Measurements from ENCODE around the gene MAPK4.
"Not testable (repeated sequence)": the region's sequence is repeated elsewhere in the genome, so short reads cannot be mapped to it uniquely, and the experiment has no call there.

The MAPK4 gene

DNA sequence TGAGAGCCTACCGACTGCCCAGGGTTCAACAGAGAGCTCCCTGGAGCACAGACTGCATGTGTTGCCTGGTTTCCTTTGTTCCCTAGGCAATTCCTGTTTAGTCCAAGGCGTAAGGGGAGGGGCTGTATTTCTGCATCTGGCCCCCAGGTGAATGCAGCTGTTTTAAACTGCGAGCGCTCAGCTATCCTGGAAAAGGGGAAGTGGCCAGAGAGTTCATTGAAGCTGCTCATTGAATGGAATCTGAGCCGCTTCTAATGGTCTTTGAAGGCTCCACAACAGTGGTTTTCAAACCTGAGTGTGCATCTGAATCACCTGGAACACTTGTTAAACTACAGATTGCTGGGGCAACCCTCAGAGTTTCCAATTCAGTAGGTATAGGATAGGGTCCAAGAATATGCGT is 18.1 kb downstream of the MAPK4 start:
- DNase-seq (ENCODE audit: low read depth): no peak

DNA sequence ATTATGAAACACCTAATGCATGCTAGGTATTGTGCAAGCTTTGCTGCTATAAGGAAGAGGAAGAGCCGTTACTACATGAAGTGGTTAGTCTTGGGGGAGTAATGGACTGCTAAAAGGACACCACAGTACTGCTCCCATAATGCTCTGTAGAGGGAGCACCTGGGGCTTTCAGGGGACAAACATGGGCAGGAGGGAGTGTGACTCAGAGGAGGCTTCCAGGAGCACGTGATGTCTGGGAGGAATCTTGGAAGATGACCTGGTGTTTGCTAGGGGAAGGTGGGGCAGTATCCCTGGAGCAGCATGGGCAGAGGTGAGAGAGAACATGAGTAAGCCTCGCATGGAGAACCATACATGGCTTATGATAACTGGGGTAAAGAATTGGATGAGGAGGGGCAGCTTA is 18.8 kb downstream of the MAPK4 start:
- DNase-seq (ENCODE audit: low read depth): no peak

DNA sequence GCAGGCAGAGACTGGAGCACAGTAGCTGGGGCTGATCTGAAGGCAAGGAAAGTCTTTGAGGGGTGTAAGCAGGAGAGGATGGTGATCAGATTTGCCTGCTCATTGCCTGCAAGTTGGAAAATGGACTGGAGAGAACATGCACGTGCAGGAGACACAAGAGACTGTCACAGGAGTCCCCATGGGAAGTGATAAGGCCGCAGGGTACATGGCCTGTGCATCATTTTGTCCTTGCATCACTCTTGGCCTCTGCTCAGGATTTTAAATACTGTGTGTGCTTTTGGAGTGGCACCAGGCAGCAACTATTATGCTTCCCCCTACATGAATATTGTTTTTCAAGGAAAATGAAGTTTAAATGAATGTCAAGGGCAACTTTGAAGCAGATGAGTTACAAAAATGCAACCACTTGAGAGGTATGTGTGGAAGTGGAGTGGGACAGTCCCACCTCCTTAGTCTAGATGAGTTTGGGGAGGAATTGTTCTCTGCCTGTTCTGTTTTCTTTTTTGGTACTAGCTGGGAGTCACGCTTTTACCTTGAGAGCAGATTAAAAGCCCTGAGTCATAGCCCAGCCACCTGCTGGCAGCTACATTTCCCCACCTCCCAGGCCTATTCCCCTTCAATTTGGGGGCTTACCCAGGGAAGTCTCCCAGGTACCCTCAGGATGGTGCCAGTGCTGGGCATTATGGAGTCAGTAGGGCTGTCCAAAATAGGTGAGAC is 19.3 kb downstream of the MAPK4 start:
- no peak for DNase-seq (ENCODE audit: low read depth)

DNA sequence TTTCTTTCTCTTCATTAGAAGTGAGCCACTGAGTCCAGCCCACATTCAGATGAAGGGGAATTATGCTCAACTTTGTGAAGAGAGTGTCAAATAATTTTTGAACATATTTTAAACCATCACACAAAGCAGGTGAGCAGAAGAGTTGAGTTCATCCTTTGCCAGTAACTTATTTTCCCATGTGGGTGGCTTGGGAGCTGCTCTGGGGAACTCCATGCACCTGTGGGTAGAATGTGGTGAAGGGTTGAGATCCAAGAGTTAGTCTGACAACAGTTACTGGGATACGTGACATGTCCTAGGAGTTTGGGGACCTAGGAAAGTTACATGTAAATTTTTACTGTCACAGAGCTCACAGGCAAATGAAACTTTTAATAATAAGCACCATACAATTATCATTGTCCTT is 21.6 kb downstream of the MAPK4 start:
- DNase-seq (ENCODE audit: low read depth): no peak

DNA sequence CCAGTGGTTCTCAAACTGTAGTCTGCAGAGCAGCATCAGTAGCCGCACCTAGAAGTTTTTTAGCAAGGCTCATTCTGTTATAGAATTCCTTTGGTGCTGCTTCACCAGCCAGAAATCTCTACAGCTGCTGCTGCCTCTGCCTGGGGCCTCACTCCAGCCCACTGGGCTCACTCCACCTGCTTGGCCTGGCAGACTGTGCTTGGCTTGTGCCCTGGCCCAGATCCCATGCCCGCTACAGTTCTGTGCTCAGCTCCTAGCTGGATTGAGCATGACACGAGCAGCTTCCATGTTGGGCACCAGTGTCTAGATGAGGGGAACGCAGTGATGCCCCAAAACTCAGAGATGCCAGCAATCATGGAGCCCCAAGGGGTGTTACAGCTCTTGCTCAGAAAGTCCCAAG is 22.6 kb downstream of the MAPK4 start:
- DNase-seq (ENCODE audit: low read depth): no peak

DNA sequence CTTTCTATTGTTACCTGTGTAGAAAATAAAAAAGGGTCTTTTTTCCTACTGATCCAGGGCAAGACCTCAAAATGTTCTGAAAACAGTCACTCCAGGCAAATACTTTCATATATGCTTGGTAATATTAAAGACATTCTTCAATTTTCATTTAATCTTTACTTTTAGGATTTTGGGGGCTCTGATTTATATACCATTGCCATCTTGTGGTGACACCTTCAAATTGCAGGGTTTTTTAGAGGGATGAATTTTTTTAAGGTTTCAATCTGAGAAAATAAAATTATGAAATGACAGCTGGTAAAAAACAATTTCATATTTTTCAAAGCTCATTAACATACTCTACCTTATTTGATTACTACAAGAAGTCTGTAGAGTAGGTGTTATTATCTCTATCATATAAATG is 26.8 kb downstream of the MAPK4 start:
- no peak for DNase-seq (ENCODE audit: low read depth)

DNA sequence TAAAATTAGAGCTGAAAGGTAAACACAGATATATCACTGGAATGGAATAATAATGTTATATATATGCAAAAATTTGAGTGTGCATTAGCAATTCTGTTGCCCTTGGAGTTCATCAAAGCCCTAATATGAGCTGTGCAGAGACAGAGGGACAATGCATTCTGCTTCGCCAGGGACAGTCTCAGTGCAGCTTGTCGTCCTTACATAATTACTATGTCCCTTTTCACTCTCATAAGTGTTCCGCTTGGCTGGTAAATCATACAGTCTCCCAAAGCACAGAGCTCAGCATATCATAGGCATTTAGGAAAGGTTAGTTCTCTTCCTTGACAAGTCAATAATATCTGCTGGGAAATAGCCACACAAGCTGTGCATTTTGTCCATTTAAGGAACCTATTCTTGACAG is 30.7 kb downstream of the MAPK4 start:
- no peak for DNase-seq (ENCODE audit: low read depth)

DNA sequence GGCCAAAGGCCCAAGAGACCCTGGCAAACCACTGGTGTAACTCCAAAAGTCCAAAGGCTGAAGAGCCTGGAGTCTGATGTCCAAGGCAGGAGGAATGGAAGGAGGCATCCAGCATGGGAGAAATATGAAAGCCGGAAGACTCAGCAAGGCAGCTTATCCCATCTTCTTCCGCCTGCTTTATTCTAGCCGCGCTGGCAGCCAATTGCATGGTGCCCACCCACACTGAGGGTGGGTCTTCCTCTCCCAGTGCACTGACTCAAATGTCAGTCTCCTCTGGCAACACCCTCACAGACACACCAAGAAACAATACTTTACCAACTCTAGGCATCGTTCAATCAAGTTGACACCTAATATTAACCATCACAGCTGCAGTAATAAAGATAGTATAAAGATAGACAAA is 34.1 kb downstream of the MAPK4 start:
- no peak for DNase-seq (ENCODE audit: low read depth)

DNA sequence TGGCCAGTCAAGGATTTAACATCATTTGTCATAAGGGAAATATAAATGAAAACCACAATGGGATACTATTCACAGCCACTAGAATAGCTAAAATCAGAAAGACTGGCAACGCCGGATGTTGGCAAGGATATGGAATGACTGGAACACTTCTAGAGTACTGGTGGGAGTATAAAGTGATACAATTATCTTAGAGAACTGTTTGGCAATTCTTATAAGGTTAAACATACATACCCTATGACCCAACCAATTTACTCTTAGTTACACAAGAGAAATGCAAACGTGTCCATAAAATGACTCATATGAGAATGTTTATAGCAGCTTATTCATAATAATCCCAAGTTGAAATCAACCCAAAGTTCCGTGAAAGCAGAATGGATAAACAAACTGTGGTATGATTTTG is 35.1 kb downstream of the MAPK4 start:
- DNase-seq (ENCODE audit: low read depth): no peak

DNA sequence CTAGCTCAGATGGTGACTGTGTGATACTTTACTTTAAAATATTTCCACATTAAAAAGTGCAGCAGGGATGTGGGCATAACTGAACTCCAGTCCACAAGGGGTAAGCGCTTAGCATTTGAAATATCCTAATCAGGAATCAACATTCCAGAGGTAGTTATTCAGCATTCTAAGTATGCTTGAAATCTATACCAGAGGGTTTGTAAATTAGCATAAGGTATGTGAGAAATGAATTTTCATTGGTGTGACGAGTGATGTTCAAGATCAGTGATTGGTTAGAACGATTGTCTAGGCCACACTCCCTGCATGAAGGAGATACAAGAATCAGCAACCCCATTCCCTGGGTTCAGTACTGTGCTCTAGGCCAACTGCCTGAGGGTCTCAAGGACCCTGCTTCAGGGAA is 42.6 kb downstream of the MAPK4 start:
- no peak for DNase-seq (ENCODE audit: low read depth)

DNA sequence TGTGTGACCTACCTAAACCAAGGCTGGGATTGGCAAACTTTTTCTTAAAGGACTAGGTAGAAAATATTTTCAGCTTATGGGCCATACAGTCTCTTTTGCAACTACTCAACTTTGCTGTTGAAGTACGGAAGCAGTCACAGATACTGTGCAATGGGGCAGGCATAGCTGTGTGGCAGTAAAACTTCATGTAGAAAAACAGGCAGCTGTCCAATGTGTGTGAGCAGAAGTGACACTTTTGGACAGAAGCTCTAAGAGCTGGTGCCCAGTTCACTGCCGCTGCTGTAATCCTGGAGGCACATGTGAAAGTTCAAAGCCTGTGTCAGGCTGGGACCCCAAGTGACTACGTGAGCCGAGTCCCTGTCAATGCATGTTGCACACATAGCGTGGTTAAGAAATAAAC is 46.7 kb downstream of the MAPK4 start:
- DNase-seq (ENCODE audit: low read depth): no peak

DNA sequence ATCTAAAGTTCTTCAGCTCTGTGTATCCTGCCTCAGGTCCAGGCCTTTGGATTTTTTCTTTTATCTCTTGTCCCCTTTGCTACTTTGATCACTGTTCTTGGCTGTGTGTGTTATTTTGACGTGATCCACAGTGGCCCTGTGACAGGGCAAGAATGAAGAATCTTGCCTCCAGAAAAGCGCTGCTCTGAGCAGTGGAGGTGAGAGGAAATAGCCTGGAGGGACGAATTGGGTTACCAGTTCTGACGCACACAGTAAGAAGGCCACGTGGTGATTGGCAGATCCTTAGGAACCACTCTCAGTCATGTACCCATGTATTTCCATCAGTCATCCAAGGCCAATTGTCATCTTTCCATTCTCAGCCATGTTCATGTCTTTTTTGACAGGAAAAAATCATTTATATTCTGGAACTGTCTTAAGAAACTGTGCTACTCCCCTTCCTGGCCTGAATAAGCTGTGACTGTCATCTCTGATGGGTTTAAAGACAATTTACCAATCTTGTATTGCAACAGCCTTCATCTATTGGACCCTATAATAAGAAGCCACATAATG is 47.6 kb downstream of the MAPK4 start:
- DNase-seq (ENCODE audit: low read depth): no peak

DNA sequence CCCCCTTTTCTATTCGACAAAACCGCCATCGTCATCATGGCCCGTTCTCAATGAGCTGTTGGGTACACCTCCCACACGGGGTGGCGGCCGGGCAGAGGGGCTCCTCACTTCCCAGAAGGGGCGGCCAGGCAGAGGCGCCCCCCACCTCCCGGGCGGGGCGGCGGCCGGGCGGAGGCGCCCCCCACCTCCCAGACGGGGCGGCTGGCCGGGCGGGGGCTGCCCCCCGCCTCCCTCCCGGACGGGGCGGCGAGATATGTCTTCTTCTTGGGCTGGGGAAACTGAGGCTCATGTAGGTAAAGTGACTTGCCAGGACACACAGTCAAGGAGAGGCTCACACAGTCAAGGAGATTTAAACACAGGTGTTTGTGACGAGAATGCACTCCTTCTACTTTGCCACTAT is 49.3 kb downstream of the MAPK4 start:
- DNase-seq (ENCODE audit: low read depth): not testable (repeated sequence)

DNA sequence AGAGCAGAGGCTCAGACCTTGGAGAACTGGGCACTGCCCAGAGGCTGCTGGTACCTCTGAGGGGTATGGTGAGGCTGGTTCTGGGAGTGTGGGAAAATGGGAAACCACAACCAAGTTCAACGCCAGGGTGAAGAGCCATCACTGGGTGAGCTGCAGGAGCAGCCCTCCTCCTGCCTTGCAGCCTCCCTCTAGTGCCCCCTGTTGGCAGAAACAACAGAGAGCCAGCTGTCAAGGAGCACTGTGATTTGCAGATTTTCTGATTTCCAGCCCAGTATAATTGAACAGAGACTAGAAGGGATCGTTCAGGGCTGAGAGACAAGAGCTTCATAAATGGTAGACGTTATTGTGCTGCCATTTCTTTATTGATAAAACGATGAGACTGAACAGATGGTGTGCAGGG is 50.5 kb downstream of the MAPK4 start:
- DNase-seq (ENCODE audit: low read depth): no peak

DNA sequence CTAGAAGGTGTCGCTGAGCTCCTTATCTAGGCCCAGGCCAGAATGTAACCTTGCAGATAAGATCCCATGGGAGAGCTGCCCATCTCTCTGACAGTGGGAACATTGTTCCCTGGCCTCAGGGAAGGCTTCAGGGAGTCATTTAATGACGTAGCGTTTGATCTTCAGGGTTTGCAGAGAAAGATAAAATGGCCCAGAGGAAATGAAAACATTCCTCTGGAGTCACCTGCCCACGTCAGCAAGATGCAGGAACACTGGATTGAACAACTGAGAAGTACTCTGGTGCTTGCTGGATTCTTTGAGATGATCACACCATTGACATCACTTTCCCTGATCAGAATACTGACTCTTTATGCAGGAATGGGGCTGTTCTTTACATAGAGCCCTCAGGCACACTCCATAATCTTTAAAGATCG is 51.6 kb downstream of the MAPK4 start:
- DNase-seq (ENCODE audit: low read depth): no peak

DNA sequence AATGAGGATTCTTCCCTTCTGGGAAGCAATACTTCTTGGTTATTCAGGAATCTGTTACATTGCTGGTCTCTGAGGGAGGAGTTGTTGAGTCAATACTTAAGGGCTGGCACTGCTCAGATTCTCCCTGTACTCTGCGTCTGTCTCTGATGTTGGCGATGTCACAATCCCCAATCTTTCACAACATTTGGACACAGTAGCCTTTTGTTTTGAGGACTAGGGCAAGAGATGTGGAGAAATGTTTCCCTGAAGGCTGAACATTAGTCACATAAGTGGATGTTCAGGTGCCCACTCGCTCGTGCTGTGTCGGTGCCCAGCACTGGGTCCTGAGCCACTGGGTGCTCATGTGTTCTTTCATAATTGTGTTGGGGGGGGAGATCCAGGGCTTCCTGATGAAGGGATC is 55.0 kb downstream of the MAPK4 start:
- no peak for DNase-seq (ENCODE audit: low read depth)

DNA sequence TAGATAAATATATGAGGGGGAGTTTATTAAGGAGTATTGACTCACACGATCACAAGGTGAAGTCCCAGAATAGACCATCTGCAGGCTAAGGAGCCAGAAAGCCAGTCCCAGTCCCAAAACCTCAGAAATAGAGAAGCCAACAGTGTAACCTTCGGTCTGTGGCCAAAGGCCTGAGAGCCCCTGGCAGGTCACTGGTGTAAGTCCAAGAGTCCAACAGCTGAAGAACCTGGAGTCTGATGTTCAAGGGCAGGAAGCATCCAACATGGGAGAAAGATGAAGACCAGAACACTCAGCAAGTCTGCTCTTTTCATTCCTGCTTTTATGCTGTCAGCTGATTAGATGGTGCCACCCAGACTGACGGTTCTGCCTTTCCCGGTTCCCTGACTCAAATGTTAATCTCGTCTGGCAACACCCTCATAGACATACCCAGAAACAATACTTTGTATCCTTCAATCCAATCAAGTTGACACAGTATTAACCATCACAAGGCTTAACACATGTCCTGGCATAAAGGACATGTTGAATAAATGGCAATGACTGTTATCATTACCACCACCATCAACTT is 56.7 kb downstream of the MAPK4 start:
- no peak for DNase-seq (ENCODE audit: low read depth)

DNA sequence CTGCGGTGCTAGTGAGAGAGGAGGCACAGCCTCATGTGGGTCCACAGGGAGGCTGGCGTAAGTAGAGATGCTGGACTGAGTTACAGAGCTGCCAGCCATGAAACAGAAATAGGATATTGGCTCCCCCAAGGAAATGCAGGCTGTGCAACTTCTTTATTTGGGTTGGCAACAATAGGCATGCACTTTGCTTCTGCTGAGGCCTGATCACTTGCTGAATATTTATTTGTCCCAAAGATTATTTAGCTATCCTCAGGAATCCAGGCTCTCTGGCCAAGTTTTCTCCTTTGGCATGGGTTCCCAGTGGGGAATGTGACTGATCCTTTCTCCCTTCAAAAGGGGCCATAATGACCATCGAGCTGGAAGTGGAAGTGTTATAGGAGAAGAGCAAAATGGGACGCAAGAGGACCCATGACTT is 60.0 kb downstream of the MAPK4 start:
- no peak for DNase-seq (ENCODE audit: low read depth)

DNA sequence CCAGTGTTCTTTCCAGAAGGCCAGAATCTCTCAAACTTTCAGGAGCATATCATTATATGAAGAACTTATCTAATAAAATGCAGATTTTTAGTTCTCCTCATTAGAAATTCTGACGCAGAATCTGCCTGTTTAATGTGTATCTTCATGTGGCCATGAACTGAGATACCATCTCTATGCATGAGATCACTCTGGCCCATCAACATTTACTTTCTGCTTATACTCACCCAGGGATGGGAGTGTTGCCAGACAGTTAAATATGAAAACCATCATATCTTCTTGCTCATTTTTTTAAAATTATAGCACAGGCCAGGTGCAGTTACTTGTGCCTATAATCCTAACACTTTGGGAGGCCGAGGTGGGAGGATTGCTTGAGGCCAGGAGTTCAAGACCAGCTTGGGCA is 60.4 kb downstream of the MAPK4 start:
- DNase-seq (ENCODE audit: low read depth): no peak

DNA sequence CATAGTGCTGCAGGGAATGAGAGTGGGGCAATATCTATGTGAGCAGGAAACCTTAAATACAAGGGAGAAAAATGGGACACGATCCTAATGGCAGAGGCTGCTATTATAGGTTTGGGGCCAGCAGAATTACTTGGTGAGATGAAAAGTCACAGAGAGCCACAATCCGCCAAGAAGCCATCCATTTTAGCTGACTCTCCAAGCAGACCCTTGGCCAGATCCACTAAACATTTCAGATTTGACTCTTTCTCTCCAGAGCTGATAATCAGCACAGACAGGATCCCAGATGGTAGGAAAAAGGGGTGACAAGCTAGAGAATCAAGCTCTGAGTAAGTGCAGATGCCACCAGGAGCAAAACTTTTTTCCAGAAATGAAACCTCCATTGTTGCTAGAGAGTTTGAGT is 61.5 kb downstream of the MAPK4 start:
- DNase-seq (ENCODE audit: low read depth): no peak

DNA sequence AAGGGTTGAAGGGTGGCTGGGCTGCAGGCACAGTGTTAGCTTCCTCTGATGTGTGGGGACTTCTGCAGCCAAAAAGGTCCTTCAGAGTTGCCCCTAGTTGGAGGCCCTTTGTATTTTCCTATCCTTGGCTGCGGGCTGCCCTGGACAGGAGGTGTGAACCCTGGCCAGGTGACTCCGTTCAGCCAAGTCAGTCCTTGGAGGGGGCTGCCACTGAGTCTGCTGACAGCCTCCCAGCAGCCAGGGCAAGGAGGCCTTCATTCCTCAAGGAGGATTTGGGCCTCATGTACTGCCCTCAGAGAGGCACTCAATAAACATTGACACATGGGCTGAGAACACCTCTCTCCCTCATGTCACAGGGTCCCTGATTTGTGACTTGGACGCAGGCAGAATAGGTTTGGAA is 62.4 kb downstream of the MAPK4 start:
- no peak for DNase-seq (ENCODE audit: low read depth)

DNA sequence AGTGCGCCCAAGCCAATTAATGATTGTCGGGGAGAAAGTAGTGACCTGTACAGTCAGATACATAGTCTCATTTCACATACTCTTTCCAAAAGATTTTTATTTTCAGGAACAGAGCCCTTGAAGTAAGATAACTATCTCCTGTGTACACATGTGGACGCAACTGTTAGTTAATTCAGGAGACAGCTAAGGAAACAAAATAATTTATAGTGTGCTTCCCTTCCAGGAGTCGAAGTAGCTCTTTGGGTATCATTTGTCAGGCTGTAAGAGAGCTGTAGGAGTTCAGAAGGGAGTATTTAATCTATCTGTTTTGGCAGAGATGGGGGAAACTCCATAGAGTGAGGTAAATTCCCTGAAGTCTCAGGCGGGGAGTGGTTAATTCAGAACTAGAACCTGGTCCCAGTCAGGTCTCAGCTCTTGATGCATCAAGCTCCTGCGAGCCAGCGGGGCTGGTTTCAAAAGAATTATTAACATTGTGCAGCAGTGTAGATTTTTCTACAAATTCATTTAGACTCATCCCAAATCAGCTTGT is 63.0 kb downstream of the MAPK4 start:
- no peak for DNase-seq (ENCODE audit: low read depth)

DNA sequence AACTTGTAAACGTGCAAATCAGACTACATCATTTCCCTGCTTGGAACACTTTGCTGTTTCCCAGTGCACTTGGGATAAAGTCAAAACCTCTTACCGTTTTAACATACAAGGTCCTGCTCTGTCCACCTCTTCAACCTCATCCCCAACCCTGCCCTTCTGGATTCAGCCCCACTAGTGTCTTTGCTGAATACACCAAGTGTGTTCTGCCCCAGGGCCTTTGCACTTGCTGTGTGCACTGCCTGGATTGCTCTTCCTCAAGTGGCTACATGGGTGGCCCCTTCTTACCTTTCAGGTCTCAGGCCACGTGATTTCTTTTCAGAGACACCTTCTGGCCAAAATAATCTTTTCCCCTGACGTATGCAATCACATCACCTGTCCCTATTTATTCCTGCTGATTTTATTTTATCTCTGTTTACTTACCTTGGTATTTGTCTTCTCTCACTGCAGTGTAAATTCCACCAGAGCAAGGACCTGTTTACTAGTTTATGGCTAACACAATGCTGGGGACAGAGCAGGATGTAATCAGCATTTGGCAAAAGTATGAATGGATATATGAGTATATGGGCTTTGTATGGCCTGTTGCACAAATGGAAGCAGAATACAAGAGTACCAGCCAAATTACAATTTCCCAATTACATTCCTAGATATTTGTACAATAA is 63.9 kb downstream of the MAPK4 start:
- DNase-seq (ENCODE audit: low read depth): no peak
